Large intestine (tissue), 12 donors: ENCODE data around the gene IL1R2. TPM values are rescaled to one million over a fixed set of nuclear protein-coding genes. Genes with fewer than 3 reads are reported as not detected.
A peak's percentile ranks its signal among the peaks of the same experiment; 100 is the strongest.

Source experiments
- DNase-seq, 2 donors: peaks; one replicate each; pipeline versions ENCODE4 v3.0.0 to v3.0.0-alpha.2; 2013
- H3K27ac ChIP-seq: one replicate; pipeline ENCODE4 v1.5.1; 2013; ENCODE audit warnings: low read length
- H3K27me3 ChIP-seq: 2 replicates; pipeline ENCODE4 v1.6.1; 2013; ENCODE audit warnings: low read length; ENCODE audit not compliant: control insufficient read depth, insufficient read depth
- H3K36me3 ChIP-seq: 2 replicates; pipeline ENCODE4 v1.6.1; 2013; ENCODE audit warnings: low read length; ENCODE audit not compliant: control insufficient read depth, insufficient read depth
- H3K4me1 ChIP-seq: one replicate; pipeline ENCODE4 v1.6.1; 2013; ENCODE audit warnings: low read length; ENCODE audit not compliant: control insufficient read depth, insufficient read depth
- H3K4me3 ChIP-seq: one replicate; pipeline ENCODE4 v1.5.1; 2013; ENCODE audit warnings: low read length
- H3K9me3 ChIP-seq: one replicate; pipeline ENCODE4 v1.6.1; 2013; ENCODE audit warnings: mild to moderate bottlenecking, low read depth, low read length, moderate library complexity; ENCODE audit not compliant: control insufficient read depth
- WGBS: methylation state at CpG from one replicate; pipeline ENCODE4 v1.1.5; 2013; ENCODE audit warnings: low lambda C conversion rate; ENCODE audit not compliant: insufficient coverage; 5-methylcytosine and 5-hydroxymethylcytosine counted together
- long read RNA-seq, 11 donors: transcript quantifications; one replicate each; lab custom pipeline, GENCODE V29; 2026
- polyA plus RNA-seq: library from polyadenylated mRNA; unstranded; fragments of 120-200 nt; gene quantifications from one replicate; pipeline ENCODE4 v1.2.1, GENCODE V29; 2013

Gene IL1R2, protein sequence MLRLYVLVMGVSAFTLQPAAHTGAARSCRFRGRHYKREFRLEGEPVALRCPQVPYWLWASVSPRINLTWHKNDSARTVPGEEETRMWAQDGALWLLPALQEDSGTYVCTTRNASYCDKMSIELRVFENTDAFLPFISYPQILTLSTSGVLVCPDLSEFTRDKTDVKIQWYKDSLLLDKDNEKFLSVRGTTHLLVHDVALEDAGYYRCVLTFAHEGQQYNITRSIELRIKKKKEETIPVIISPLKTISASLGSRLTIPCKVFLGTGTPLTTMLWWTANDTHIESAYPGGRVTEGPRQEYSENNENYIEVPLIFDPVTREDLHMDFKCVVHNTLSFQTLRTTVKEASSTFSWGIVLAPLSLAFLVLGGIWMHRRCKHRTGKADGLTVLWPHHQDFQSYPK
- polyA plus RNA-seq: 0.67 TPM
- long read RNA-seq, donor 1: 0 reads
- long read RNA-seq, donor 2: 0 reads
- long read RNA-seq, donor 3: 0 reads
- long read RNA-seq, donor 4: 0 reads
- long read RNA-seq, donor 5: 0 reads
- long read RNA-seq, donor 6: 0 reads
- long read RNA-seq, donor 7, partial matches to known transcripts: 0 of 1 reads
- long read RNA-seq, donor 7, other reads (novel, unspliced or antisense): 0 of 1 reads
- long read RNA-seq, donor 8: 0 reads
- long read RNA-seq, donor 9: 0 reads
- long read RNA-seq, donor 10: 0 reads
- long read RNA-seq, donor 11, partial matches to known transcripts: 0 of 1 reads
- long read RNA-seq, donor 11, other reads (novel, unspliced or antisense): 0 of 1 reads

DNA sequence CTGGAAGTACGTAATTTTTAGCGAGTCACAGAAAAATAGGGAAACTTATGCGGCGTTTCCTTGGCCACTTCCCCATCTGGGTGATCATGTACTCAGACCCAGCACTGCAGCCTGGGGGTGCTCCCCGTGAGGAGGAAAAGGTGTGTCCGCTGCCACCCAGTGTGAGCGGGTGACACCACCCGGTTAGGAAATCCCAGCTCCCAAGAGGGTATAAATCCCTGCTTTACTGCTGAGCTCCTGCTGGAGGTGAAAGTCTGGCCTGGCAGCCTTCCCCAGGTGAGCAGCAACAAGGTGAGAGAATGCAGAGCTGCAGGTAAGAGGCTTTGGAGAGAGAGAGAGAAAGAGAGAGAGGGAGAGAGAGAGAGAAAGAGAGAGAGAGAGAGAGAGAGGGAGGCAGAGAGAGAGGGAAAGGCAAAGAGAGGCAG lies at the start of gene IL1R2:
Gene IL1R2 (plus strand): TSS at position 240 of the 425 bp plus-strand sequence. CDS start 16,616 bp downstream, outside the sequence.
- H3K36me3 ChIP-seq: no peaks in the 10 kb centered on the region
- peaks cover 2% of the 10 kb centered on the region for H3K4me1 ChIP-seq
- no peaks in the 10 kb centered on the region for H3K9me3 ChIP-seq
- DNase-seq: peak; percentile 13 to 34
- H3K27me3 ChIP-seq: no peaks in the 10 kb centered on the region
- no CpG with 5 or more reads among the region's 8 CpGs for WGBS
- H3K27ac ChIP-seq: no peak within 1 kb of the TSS
- H3K4me3 ChIP-seq: no peak within 1 kb of the TSS

DNA sequence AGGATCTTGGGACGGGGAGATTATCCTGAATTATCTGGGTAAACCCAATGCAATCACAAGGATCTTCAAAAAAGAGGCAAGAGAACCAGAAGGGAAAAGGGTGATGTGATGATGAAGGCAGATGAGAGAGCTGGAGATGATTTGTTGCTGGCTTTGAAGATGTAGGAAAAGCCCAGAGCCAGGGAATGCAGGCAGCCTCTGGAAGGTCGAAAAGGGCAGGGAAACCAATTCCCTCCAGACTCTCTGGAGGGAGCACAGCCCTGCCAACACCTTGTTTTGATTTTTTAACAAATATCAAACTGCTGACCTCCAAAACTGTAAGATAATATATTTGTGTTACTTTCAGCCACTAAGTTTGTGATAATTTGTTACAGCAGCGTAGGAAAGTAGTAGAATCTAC lies 48.9 kb upstream of the IL1R2 start:
- H3K9me3 ChIP-seq: no peaks in the 10 kb centered on the region
- no peaks in the 10 kb centered on the region for H3K36me3 ChIP-seq
- WGBS: 63% methylated on average over 1 of the region's 3 CpGs
- H3K4me1 ChIP-seq: no peaks in the 10 kb centered on the region
- no peaks in the 10 kb centered on the region for H3K27me3 ChIP-seq
- no peak overlapping the region for H3K27ac ChIP-seq
- H3K4me3 ChIP-seq: no peak overlapping the region
- no peak for DNase-seq

DNA sequence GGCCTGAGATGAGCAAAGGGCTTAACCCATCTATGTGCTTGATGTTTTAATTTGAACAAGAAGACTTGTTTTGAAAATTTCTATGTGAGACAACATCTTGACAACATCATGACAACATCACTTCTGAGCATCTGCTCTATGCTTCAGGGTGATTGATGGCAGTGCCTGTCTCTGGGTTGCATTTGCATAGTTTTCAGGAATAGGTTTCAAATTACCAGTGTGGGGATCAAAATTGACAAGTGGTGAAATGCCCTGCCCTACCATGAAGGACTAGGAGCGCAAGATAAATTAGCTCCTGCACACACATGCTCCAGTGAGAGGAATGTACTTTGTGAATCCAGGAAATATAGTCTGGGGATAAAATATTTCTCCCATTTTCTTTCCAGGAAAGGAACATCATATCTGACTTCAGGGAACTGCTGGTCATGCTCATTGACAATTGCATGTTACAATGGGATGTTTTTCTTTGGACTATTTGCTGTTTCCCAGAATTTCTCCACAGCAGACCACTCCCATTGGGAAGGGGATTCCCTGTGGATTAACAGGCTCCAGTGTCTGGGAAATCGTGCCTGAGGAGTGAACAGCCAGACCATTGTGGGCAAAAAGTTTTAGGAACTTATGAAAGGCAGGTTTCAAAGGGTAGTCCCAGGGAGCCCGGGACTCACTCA lies 45.3 kb upstream of the IL1R2 start:
- Histone ChIP-seq H3K27me3 (no peaks in the 10 kb centered on the region), H3K4me3 (no peak overlapping the region), H3K9me3 (no peaks in the 10 kb centered on the region), H3K36me3 (no peaks in the 10 kb centered on the region), H3K27ac (no peak overlapping the region), H3K4me1 (no peaks in the 10 kb centered on the region)
- no CpG with 5 or more reads among the region's 3 CpGs for WGBS
- DNase-seq: no peak

DNA sequence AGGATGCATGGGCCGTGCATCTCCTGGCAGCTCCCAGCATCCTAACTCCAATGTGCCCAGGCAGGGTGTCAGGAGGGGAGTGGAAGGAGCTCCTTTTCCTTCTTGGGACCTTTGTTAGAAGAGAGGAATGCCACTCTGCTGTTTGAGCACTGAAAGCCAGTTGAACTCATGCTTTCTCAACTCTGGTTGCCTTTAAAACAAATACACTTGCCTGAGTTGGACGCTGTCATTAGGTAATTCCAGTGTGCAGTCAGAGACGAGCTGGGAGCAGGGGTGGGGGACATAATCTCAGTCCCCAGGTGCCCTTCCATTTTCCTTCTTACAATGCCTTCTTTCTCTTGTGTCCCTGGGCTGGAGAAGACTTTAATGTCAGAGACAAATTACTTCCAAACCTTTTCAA lies 44.4 kb upstream of the IL1R2 start:
- no peak for DNase-seq
- H3K9me3 ChIP-seq: no peaks in the 10 kb centered on the region
- H3K36me3 ChIP-seq: no peaks in the 10 kb centered on the region
- no peak overlapping the region for H3K4me3 ChIP-seq
- WGBS: no CpG with 5 or more reads among the region's 3 CpGs
- H3K4me1 ChIP-seq: no peaks in the 10 kb centered on the region
- H3K27ac ChIP-seq: no peak overlapping the region
- H3K27me3 ChIP-seq: no peaks in the 10 kb centered on the region

DNA sequence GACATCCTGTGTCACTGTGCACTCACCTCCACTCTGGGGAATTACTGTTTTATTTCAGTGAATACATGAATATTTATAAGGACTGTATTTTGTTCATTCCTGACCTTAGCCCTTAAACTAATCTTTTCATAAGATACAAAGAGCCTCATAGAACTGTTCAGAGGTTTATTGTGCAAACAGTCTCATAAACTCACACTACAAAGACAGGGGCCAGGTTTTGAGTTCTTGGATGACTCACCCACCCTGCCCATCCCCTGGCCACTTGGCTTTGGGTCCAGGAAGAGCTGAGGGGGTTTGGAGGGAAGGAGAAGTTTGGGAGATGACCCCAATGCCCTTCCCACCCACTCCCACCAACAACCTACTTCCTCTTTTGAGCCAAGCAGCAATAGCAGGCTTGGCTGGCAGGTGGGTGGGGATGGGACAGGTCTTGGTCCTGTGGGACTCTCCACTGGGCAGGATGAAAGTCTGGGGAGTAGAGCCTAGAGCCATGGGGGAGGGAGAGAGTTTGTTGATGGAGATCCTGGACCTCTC lies 43.1 kb upstream of the IL1R2 start:
- H3K4me3 ChIP-seq: no peak overlapping the region
- no peak for DNase-seq

DNA sequence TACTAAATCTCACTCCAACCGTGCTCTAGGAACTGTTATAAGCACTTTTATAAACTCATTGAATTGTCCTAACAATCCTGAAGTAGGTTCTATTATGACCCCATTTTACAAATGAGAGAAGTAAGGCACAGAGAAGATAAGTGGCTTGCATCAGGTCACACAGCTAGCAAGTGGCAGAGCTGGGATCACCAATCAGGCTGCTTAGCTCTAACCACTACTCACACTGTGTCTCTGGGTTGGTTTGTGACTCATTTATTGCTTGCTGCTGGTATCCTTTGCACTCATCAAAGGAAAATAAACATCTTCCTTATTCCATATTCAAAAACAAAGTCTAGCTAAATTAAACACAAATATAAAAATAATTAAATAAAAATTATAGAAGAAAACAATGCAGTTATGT lies 42.5 kb upstream of the IL1R2 start:
- Histone ChIP-seq H3K4me1 (no peaks in the 10 kb centered on the region), H3K9me3 (no peaks in the 10 kb centered on the region), H3K4me3 (no peak overlapping the region), H3K36me3 (no peaks in the 10 kb centered on the region), H3K27me3 (no peaks in the 10 kb centered on the region), H3K27ac (no peak overlapping the region)
- 89% methylated on average over 1 of the region's 1 CpG for WGBS
- no peak for DNase-seq

More for the DNA sequence above, 43.1 kb upstream of the IL1R2 start:
- Histone ChIP-seq H3K4me1 (no peaks in the 10 kb centered on the region), H3K27ac (no peak overlapping the region), H3K27me3 (no peaks in the 10 kb centered on the region), H3K36me3 (no peaks in the 10 kb centered on the region), H3K9me3 (no peaks in the 10 kb centered on the region)

DNA sequence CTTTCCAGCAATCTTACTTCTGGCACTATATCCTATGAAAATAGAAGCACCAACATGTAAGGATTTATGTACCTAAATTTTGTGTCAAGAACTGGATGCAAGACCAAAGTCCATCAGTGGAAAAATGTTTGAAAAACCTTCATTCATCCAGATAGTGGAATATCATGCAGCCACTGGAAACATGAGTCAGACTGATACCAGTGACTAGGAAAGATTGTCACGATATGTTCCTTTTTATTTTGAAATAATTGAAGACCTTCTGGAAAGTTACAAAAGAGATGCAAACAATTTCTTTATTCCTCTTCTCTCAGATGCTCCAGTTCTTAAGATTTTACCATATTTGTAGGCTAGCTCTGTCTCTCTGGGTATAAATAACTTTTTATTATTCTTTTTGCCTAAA lies 40.5 kb upstream of the IL1R2 start:
- Histone ChIP-seq H3K27me3 (no peaks in the 10 kb centered on the region), H3K36me3 (no peaks in the 10 kb centered on the region), H3K4me1 (no peaks in the 10 kb centered on the region), H3K27ac (no peak overlapping the region), H3K4me3 (no peak overlapping the region), H3K9me3 (no peaks in the 10 kb centered on the region)
- no peak for DNase-seq
- 100% methylated on average over 1 of the region's 1 CpG for WGBS

DNA sequence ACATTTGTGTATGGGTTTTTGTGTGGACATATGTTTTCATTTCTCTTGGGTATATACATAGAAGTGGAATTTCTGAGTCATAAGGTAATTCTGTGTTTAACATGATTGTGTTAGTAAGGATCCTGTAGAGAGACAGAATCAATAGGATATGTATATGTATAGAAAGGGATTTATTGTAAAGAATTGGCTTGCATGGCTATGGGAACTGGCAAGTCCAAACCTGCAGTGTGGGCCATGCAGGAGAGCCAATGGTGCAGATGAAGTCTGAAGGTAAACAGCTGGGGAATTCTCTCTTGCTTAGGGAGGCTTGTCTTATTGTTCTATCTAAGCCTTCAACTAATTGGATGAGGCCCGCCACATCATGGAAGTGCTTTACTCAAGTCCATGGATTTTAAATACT lies 39.2 kb upstream of the IL1R2 start:
- Histone ChIP-seq H3K27me3 (no peaks in the 10 kb centered on the region), H3K36me3 (no peaks in the 10 kb centered on the region), H3K4me3 (no peak overlapping the region), H3K27ac (no peak overlapping the region), H3K9me3 (no peaks in the 10 kb centered on the region), H3K4me1 (no peaks in the 10 kb centered on the region)
- DNase-seq: no peak
- WGBS: no CpG with 5 or more reads among the region's 1 CpG

DNA sequence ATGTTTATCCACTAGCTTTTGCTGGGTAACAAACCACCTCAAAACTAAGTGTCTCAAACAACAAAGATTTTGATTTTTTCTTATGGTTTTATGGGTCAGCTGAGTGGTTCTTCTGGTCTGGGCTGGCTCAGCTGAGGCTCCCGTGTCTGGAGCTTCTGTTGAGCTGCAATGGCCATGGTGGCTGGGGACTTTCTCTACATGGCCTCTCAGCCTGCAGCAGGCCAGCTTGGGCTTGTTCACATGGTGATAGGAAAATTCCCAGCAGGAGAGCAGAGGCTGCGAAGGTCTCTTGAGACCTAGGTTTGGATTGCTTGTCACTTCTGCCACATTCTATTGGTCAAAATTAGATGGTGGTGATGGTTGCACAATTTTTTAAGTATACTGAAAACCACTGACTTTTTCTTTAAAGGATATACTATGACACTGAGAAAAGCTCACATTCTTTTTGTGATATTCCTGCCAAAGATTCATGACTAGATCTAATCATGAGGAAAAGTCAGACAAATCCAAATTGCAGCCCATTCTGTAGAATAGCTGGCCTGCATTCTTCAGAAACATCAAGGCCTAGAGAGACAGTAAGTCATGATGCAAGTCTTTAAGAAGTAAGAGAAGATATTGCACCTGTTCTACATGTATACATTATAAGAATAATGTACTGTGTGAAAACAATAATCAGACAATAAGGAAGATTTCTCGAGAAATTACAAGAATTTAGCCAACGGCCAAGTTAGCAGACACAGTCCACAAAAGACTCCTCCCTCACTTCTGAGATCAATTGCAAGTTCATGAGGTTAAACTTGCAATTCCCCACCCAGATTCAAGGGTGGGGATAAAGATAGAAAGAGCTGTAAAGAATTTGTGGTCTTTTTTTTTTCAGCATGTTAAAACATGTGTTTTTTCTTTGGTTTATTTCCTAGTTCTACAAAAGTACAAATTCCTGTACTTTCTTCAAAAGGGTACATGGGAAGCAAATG lies 35.0 kb upstream of the IL1R2 start:
- H3K4me1 ChIP-seq: peaks cover 9% of the 10 kb centered on the region
- no peak overlapping the region for H3K27ac ChIP-seq
- WGBS: 100% methylated on average over 1 of the region's 4 CpGs
- no peaks in the 10 kb centered on the region for H3K27me3 ChIP-seq
- no peak for DNase-seq
- H3K36me3 ChIP-seq: no peaks in the 10 kb centered on the region
- H3K4me3 ChIP-seq: no peak overlapping the region
- no peaks in the 10 kb centered on the region for H3K9me3 ChIP-seq
